GM12878 (cell line): ENCODE data around the gene PTPRU.

Source experiments
- PML ChIP-seq: IDR thresholded peaks from 2 replicates; pipeline ENCODE4 v1.6.1; 2012; ENCODE audit warnings: low read length, inconsistent platforms
- RCOR1 ChIP-seq: conservative IDR thresholded peaks from 2 replicates; pipeline ENCODE4 v1.6.1; 2012; ENCODE audit warnings: low read depth, low read length, improper control_type of control experiment
- USF2 ChIP-seq: IDR thresholded peaks from 2 replicates; pipeline ENCODE4 v1.6.1; 2011; ENCODE audit warnings: low read depth, low read length, improper control_type of control experiment, borderline replicate concordance

GRCh38 chr1:29326123-29326522, 89.8 kb downstream of the PTPRU start:
- TF ChIP-seq PML (no peak), USF2 (no peak), RCOR1 (no peak)
